Cardiac muscle cell (in vitro differentiated cells and primary cell): Measurements from ENCODE around the gene EBF3. TPM values are rescaled to one million over a fixed set of nuclear protein-coding genes. Genes with fewer than 3 reads are reported as not detected.
A peak's percentile ranks its signal among the peaks of the same experiment; 100 is the strongest.

Experiments
- DNase-seq, 2 donors: peaks; one replicate each; pipeline versions ENCODE4 v3.0.0 to v3.0.0-alpha.2; 2010 to 2017; ENCODE audit warnings: low read depth in 1 of 2, low spot score in 1 of 2
- H3K27ac ChIP-seq: fragments of 200-600 bp; sonication (generic); 2 replicates; pipeline ENCODE4 v1.5.1; 2016
- H3K27me3 ChIP-seq: fragments of 200-600 bp; sonication (generic); 2 replicates; pipeline ENCODE4 v1.6.0; 2016; ENCODE audit warnings: control low read depth
- H3K36me3 ChIP-seq: fragments of 200-600 bp; sonication (generic); 2 replicates; pipeline ENCODE4 v1.5.1; 2016; ENCODE audit warnings: control low read depth
- H3K4me1 ChIP-seq: fragments of 200-600 bp; sonication (generic); 2 replicates; pipeline ENCODE4 v1.8.1; 2017; ENCODE audit warnings: low read depth, mild to moderate bottlenecking, mixed run types
- H3K4me3 ChIP-seq: fragments of 200-600 bp; sonication (generic); 2 replicates; pipeline ENCODE4 v1.5.1; 2016; ENCODE audit warnings: mild to moderate bottlenecking
- H3K9me3 ChIP-seq: fragments of 200-600 bp; sonication (generic); 2 replicates; pipeline ENCODE4 v1.5.1; 2017; ENCODE audit warnings: low read depth, mild to moderate bottlenecking, control low read depth
- polyA plus RNA-seq: library from polyadenylated mRNA; unstranded; fragments of >200 nt; fragmentation: Nextera tagmentation; extraction: Ambion mirVana; gene quantifications from 2 replicates; pipeline ENCODE4 v1.2.1, GENCODE V29; 2016
- total RNA-seq: library from RNA; depleted of rRNA; stranded (reverse); fragments of >200 nt; gene quantifications from 2 replicates; pipeline ENCODE4 v1.2.3, GENCODE V29; 2016
- TF ChIP-seq, protein P1 (sequence below): IDR thresholded peaks from 2 replicates; pipeline ENCODE4 v1.5.1; 2012; ENCODE audit warnings: low read depth, mild to moderate bottlenecking, low read length

Gene EBF3
- total and polyA plus RNA-seq, 2 experiments from 2014 or later: 0.61 to 2.8 TPM

DNA sequence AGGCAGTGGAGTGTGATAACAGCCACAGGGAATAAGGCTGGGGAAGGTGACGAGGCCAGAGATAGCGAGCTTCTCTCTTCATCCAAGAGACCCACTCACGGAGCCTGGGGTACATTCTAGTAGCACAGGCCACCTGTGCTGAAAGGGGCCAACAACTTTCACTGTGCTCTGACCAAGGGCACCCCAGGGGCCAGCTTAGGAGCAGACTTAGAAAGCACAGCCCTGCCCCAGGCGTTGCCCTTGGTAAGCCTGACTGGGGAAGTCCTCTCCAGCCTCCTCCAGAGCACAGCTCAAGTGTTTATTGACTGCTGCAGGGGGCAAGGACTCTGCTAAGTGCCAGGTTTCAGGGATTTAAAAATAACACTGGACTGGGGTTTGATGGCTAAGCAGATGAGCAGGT is 44.7 kb downstream of the EBF3 start:
- no peak overlapping the region for H3K27ac ChIP-seq
- DNase-seq: peak in 1 of 2 donors; percentile 11

DNA sequence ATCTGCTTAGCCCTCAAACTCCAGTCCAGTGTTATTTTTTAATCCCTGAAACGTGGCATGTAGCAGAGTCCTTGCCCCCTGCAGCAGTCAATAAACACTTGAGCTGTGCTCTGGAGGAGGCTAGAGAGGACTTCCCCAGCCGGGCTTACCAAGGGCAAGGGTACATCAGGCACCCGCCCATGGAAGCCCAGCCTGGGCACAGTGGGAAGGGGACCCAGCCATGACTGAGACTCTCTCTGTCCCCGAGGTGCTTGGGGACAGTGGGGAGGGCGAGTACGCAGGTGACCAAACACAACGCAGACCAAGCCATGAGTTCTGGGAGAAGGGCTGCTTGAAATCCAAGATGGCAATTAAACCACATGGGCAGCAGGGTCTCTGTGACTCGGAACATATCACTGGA is 45.2 kb downstream of the EBF3 start:
- H3K9me3 ChIP-seq: no peaks in the 10 kb centered on the region
- DNase-seq: no peak
- TF ChIP-seq, protein P1, sequence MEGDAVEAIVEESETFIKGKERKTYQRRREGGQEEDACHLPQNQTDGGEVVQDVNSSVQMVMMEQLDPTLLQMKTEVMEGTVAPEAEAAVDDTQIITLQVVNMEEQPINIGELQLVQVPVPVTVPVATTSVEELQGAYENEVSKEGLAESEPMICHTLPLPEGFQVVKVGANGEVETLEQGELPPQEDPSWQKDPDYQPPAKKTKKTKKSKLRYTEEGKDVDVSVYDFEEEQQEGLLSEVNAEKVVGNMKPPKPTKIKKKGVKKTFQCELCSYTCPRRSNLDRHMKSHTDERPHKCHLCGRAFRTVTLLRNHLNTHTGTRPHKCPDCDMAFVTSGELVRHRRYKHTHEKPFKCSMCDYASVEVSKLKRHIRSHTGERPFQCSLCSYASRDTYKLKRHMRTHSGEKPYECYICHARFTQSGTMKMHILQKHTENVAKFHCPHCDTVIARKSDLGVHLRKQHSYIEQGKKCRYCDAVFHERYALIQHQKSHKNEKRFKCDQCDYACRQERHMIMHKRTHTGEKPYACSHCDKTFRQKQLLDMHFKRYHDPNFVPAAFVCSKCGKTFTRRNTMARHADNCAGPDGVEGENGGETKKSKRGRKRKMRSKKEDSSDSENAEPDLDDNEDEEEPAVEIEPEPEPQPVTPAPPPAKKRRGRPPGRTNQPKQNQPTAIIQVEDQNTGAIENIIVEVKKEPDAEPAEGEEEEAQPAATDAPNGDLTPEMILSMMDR: no peak
- no peaks in the 10 kb centered on the region for H3K36me3 ChIP-seq
- peaks cover 3% of the 10 kb centered on the region for H3K4me1 ChIP-seq
- H3K4me3 ChIP-seq: no peak overlapping the region
- H3K27ac ChIP-seq: no peak overlapping the region
- no peaks in the 10 kb centered on the region for H3K27me3 ChIP-seq

More for the DNA sequence above, 44.7 kb downstream of the EBF3 start:
- Histone ChIP-seq H3K4me1 (peaks cover 3% of the 10 kb centered on the region), H3K9me3 (no peaks in the 10 kb centered on the region), H3K36me3 (no peaks in the 10 kb centered on the region), H3K27me3 (no peaks in the 10 kb centered on the region), H3K4me3 (no peak overlapping the region)
- TF ChIP-seq, protein P1: no peak

DNA sequence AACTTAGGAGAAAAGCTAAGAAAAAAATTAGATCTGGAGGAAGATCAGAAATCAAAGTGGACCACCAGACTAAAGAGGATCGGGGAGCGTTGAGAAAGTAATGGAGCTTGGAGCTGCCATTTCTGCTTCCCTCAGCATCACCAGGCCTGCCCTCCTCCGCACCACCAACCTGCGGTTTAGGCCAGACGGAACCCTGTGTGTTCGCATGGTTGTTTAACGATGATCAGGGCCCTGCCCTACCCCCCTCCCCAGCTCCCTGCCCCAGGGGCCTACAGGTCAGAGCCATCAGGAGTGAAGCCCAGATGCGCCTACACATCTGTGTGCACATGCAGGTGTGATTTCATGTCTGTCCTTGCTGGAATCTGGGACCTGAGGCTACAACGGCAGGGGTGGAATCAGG is 45.7 kb downstream of the EBF3 start:
- peaks cover 3% of the 10 kb centered on the region for H3K4me1 ChIP-seq
- TF ChIP-seq, protein P1: no peak
- H3K27me3 ChIP-seq: no peaks in the 10 kb centered on the region
- H3K27ac ChIP-seq: no peak overlapping the region
- no peaks in the 10 kb centered on the region for H3K9me3 ChIP-seq
- no peak overlapping the region for H3K4me3 ChIP-seq
- no peak for DNase-seq
- no peaks in the 10 kb centered on the region for H3K36me3 ChIP-seq

DNA sequence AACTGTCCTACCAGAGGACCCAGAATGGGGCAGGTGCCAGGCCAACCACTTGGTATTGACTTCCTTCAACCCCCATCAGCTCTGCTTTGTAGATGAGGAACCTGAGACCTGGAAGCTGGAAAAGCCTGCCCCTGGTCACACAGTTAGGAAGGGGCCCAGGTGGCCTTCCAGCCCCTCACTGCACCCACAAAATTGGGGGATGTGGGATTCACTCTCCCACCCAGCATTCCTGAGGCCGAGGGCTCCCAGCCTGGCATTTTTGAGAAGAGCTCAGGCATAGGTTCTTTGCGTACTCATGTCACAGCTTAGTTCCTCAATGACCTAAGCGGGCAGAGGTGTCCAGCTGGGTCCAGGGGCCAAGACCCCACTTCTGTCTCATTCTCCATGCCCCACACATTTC is 46.1 kb downstream of the EBF3 start:
- Histone ChIP-seq H3K36me3 (no peaks in the 10 kb centered on the region), H3K27me3 (no peaks in the 10 kb centered on the region), H3K4me3 (no peak overlapping the region), H3K9me3 (no peaks in the 10 kb centered on the region), H3K4me1 (peaks cover 3% of the 10 kb centered on the region), H3K27ac (no peak overlapping the region)
- DNase-seq: no peak
- TF ChIP-seq, protein P1: no peak

DNA sequence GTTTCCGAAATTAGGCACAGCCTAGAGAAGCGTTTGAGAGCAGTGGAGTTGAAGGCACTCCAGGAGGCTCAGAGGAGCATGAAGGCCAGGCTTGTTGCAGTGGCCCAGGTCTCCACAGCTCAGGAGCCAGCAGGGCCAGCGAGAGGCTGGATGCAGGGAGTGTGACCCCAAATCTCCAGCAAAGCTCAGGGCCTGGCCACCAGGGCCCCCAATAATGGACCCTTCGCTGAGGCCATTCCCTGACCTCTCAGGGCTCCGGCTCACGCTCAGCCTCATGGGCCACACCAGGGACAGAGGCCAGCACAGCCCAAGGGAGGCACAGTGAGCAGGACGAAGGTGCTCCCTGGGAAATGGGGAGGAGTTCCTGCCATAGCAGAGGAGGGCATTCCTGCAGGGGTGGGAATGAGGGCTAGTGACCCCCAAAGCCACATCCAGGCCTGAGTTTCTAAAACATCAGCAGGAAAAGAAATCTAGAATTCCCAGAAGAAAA is 47.5 kb downstream of the EBF3 start:
- H3K27me3 ChIP-seq: no peaks in the 10 kb centered on the region
- H3K36me3 ChIP-seq: no peaks in the 10 kb centered on the region
- no peak overlapping the region for H3K27ac ChIP-seq
- no peak overlapping the region for H3K4me3 ChIP-seq
- peaks cover 3% of the 10 kb centered on the region for H3K4me1 ChIP-seq
- TF ChIP-seq, protein P1: no peak
- no peaks in the 10 kb centered on the region for H3K9me3 ChIP-seq
- no peak for DNase-seq
